SK-N-SH (cell line): ENCODE measurements around the gene WRNIP1. TPM values are rescaled to one million over a fixed set of nuclear protein-coding genes. Genes with fewer than 3 reads are reported as not detected.

Source experiments
- CTCF ChIA-PET: fragments of 300-600, 350-600 bp; formaldehyde crosslinking; extraction: SDS; loops from one replicate; lab custom pipeline; 2021; lab: Yijun Ruan, JAX
- POLR2A ChIA-PET: fragments of 350-600 bp; sonication (Branson Sonifier 250); formaldehyde crosslinking; extraction: SDS; loops from one replicate; lab custom pipeline; 2020; ENCODE audit warnings: antibody characterized with exemption, inconsistent platforms; lab: Yijun Ruan, JAX
- DNase-seq: peaks from one replicate; pipeline ENCODE4 v3.0.0; 2012
- H2AFZ ChIP-seq: fragments of 200-600 bp; sonication (generic); 2 replicates; pipeline ENCODE4 v1.8.1; 2016; ENCODE audit warnings: antibody characterized with exemption, mild to moderate bottlenecking, low read depth
- H3F3A ChIP-seq: fragments of 200-600 bp; sonication (generic); replicated peaks from 2 replicates; pipeline ENCODE3; 2016; ENCODE audit warnings: antibody characterized with exemption, mild to moderate bottlenecking; ENCODE audit not compliant: insufficient read depth
- H3K27ac ChIP-seq, 2 experiments: fragments of 200-500 bp in 1 of 2; fragments of 200-600 bp in 1 of 2; sonication (Bioruptor generic) in 1 of 2; sonication (generic), shearing (Covaris generic) in 1 of 2; 2 replicates each; pipeline versions ENCODE4 v1.5.1 to v1.6.1; 2014 to 2016; ENCODE audit warnings: low read depth in 2 of 2, inconsistent platforms in 1 of 2, low read length in 1 of 2, mild to moderate bottlenecking in 1 of 2, mixed read lengths in 1 of 2
- H3K27me3 ChIP-seq: fragments of 200-600 bp; sonication (generic), shearing (Covaris generic); 2 replicates; pipeline ENCODE4 v1.6.1; 2016; ENCODE audit warnings: mixed run types; ENCODE audit not compliant: insufficient read depth
- H3K36me3 ChIP-seq, 2 experiments: fragments of 200-500 bp in 1 of 2; fragments of 200-600 bp in 1 of 2; sonication (Bioruptor generic) in 1 of 2; sonication (generic) in 1 of 2; replicated peaks in 1 of 2; 2 replicates each; pipeline versions ENCODE3 to v1.5.1; 2014 to 2016; ENCODE audit warnings: low read length in 1 of 2, mild to moderate bottlenecking in 1 of 2; ENCODE audit not compliant: insufficient read depth in 2 of 2, control insufficient read depth in 1 of 2
- H3K4me1 ChIP-seq, 2 experiments: fragments of 200-500 bp in 1 of 2; fragments of 200-600 bp in 1 of 2; sonication (Bioruptor generic) in 1 of 2; sonication (generic), shearing (Covaris generic) in 1 of 2; 2 replicates each; pipeline versions ENCODE4 v1.5.1 to v1.6.1; 2014 to 2016; ENCODE audit warnings: low read depth in 1 of 2, low read length in 1 of 2, mixed run types in 1 of 2; ENCODE audit not compliant: insufficient read depth in 2 of 2, control insufficient read depth in 1 of 2
- H3K4me2 ChIP-seq: fragments of 200-600 bp; sonication (generic), shearing (Covaris generic); 2 replicates; pipeline ENCODE4 v1.6.1; 2017; ENCODE audit warnings: mixed run types
- H3K4me3 ChIP-seq, 2 experiments: fragments of 200-500 bp in 1 of 2; fragments of 200-600 bp in 1 of 2; sonication (Bioruptor generic) in 1 of 2; sonication (generic), shearing (Covaris generic) in 1 of 2; 2 replicates each; pipeline versions ENCODE4 v1.5.1 to v1.8.1; 2014 to 2016; ENCODE audit warnings: low read depth in 2 of 2, inconsistent platforms in 1 of 2, low read length in 1 of 2, mild to moderate bottlenecking in 1 of 2, mixed read lengths in 1 of 2, moderate library complexity in 1 of 2
- H3K79me2 ChIP-seq: fragments of 200-600 bp; sonication (generic); 2 replicates; pipeline ENCODE4 v1.8.1; 2017; ENCODE audit warnings: mild to moderate bottlenecking; ENCODE audit not compliant: insufficient read depth
- H3K9ac ChIP-seq: fragments of 200-600 bp; sonication (generic); 2 replicates; pipeline ENCODE4 v1.6.1; 2017; ENCODE audit warnings: mixed run types
- H3K9me2 ChIP-seq: fragments of 200-600 bp; sonication (generic); 2 replicates; pipeline ENCODE4 v1.6.1; 2017; ENCODE audit warnings: mixed run types
- H3K9me3 ChIP-seq: fragments of 200-600 bp; sonication (generic); 2 replicates; pipeline ENCODE4 v1.6.1; 2017; ENCODE audit warnings: mixed run types, mild to moderate bottlenecking, moderate library complexity
- H4K20me1 ChIP-seq: fragments of 200-600 bp; sonication (generic); 2 replicates; pipeline ENCODE4 v1.6.1; 2017; ENCODE audit warnings: mild to moderate bottlenecking, mixed run types; ENCODE audit not compliant: insufficient read depth
- EZH2phosphoT487 ChIP-seq: fragments of 200-600 bp; sonication (generic); IDR thresholded peaks from 2 replicates; pipeline ENCODE4 v1.6.1; 2017; ENCODE audit warnings: low read depth, mixed run types, mild to moderate bottlenecking, antibody characterized with exemption, moderate library complexity, borderline replicate concordance
- FOXJ3 ChIP-seq: sonication (generic); formaldehyde crosslinking; IDR thresholded peaks from 2 replicates; pipeline ENCODE4 v1.5.1; 2020; ENCODE audit warnings: mild to moderate bottlenecking, missing genetic modification reagents
- GABPA ChIP-seq: IDR thresholded peaks from 2 replicates; pipeline ENCODE4 v1.4.0; 2012; ENCODE audit warnings: low read depth, mild to moderate bottlenecking
- GATA2 ChIP-seq: sonication (generic); formaldehyde crosslinking; IDR thresholded peaks from 2 replicates; pipeline ENCODE4 v1.5.0; 2020; ENCODE audit warnings: mild to moderate bottlenecking, missing genetic modification reagents
- MEF2A ChIP-seq: IDR thresholded peaks from 2 replicates; pipeline ENCODE4 v1.4.0; 2012; ENCODE audit warnings: low read depth, borderline replicate concordance
- MXI1 ChIP-seq: IDR thresholded peaks from 2 replicates; pipeline ENCODE4 v1.6.1; 2012; ENCODE audit warnings: mild to moderate bottlenecking, low read depth, low read length, improper control_type of control experiment
- RAD21 ChIP-seq: IDR thresholded peaks from 2 replicates; pipeline ENCODE4 v1.6.1; 2012; ENCODE audit warnings: mild to moderate bottlenecking, low read length
- RCOR1 ChIP-seq: fragments of 150-350 bp; IDR thresholded peaks from 2 replicates; pipeline ENCODE4 v1.6.1; 2017; ENCODE audit warnings: antibody characterized with exemption, low read length
- RFX5 ChIP-seq: IDR thresholded peaks from 2 replicates; pipeline ENCODE4 v1.6.1; 2012; ENCODE audit warnings: mild to moderate bottlenecking, improper control_type of control experiment, low read length
- RXRA ChIP-seq: IDR thresholded peaks from 2 replicates; pipeline ENCODE4 v1.4.0; 2012; ENCODE audit warnings: low read depth, mild to moderate bottlenecking, borderline replicate concordance
- SIN3A ChIP-seq: IDR thresholded peaks from 2 replicates; pipeline ENCODE4 v1.6.1; 2012; ENCODE audit warnings: low read depth, mild to moderate bottlenecking, low read length, moderate library complexity, borderline replicate concordance
- SMC3 ChIP-seq: IDR thresholded peaks from 2 replicates; pipeline ENCODE4 v1.6.1; 2012; ENCODE audit warnings: low read depth, low read length, improper control_type of control experiment
- TEAD4 ChIP-seq: IDR thresholded peaks from 2 replicates; pipeline ENCODE4 v1.4.0; 2012; ENCODE audit warnings: mild to moderate bottlenecking, borderline replicate concordance; ENCODE audit not compliant: insufficient read depth
- WGBS: methylation state at CpG from one replicate; pipeline ENCODE4 v1.1.6; 2017; ENCODE audit warnings: low lambda C conversion rate; 5-methylcytosine and 5-hydroxymethylcytosine counted together
- polyA plus RNA-seq, 3 experiments: library from polyadenylated mRNA; depleted of rRNA; stranded (reverse); fragments of >200 nt; gene quantifications; 2 replicates each; pipeline ENCODE4 v1.2.3, GENCODE V29; 2012
- TF ChIP-seq, protein P1 (sequence below): IDR thresholded peaks from 2 replicates; pipeline ENCODE4 v1.4.0; 2012; ENCODE audit warnings: low read depth, borderline replicate concordance
- TF ChIP-seq, protein P2 (sequence below): IDR thresholded peaks from 2 replicates; pipeline ENCODE4 v1.6.1; 2012; ENCODE audit warnings: mild to moderate bottlenecking, low read depth, low read length, moderate library complexity
- TF ChIP-seq, protein P3 (sequence below): IDR thresholded peaks from 2 replicates; pipeline ENCODE4 v1.4.0; 2012; ENCODE audit warnings: low read depth
- TF ChIP-seq, protein P4 (sequence below): fragments of 150-350 bp; IDR thresholded peaks from 2 replicates; pipeline ENCODE4 v1.6.1; 2017; ENCODE audit warnings: antibody characterized with exemption, low read length, low read depth, borderline replicate concordance
- TF ChIP-seq, protein P5 (sequence below): fragments of 200-600 bp; sonication (generic); IDR thresholded peaks from 2 replicates; pipeline ENCODE4 v1.6.1; 2017; ENCODE audit warnings: antibody characterized with exemption, mild to moderate bottlenecking, moderate library complexity
- TF ChIP-seq, protein P6 (sequence below): fragments of 150-350 bp; IDR thresholded peaks from 2 replicates; pipeline ENCODE4 v1.6.1; 2016; ENCODE audit warnings: mild to moderate bottlenecking, low read depth, low read length

WRNIP1 gene
- polyA plus RNA-seq, 1 of the 3 experiments (the other 2 are of a cell fraction): 47.5 TPM

DNA sequence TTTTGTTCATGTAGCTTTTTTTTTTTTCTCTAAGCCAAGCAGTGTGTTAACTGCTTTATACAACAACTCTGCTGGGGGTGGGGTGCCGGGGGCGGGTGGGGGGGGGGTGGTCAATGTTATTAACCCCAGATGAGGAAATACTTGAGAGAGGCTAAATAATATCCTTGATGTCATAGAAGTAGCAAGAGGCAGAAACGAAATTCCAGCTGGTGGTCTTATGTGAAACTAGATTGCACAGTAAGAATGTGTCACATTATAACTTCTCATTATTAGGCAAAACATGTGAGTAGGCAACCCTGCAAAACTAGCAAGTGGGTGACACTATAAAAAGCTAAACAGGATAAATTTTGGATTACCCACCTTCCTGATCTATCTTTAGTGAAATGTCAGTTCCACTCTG, 27.3 kb upstream of the WRNIP1 start:
- Histone ChIP-seq H3K4me3 (peak overlapping the region in 1 of 2 experiments; percentile 9; a peak in 1 of 4 replicates), H3K9me2 (no peaks in the 10 kb centered on the region), H3K4me2 (no peak overlapping the region), H3K27ac (no peak overlapping the region), H4K20me1 (no peaks in the 10 kb centered on the region), H3F3A (no peaks in the 10 kb centered on the region), H3K79me2 (no peaks in the 10 kb centered on the region), H3K36me3 (no peaks in the 10 kb centered on the region), H2AFZ (no peak overlapping the region), H3K9ac (no peak overlapping the region), H3K27me3 (no peaks in the 10 kb centered on the region), H3K9me3 (no peaks in the 10 kb centered on the region), H3K4me1 (no peaks in the 10 kb centered on the region)
- POLR2A ChIA-PET: no interaction called here
- TF ChIP-seq RCOR1 (no peak), EZH2phosphoT487 (no peak), RFX5 (no peak), MEF2A (no peak), GABPA (no peak), GATA2 (CRISPR knock-in tag) (no peak), SIN3A (no peak), TEAD4 (no peak), RAD21 (no peak), MXI1 (no peak), FOXJ3 (no peak), SMC3 (no peak), RXRA (no peak)
- TF ChIP-seq, protein P1, sequence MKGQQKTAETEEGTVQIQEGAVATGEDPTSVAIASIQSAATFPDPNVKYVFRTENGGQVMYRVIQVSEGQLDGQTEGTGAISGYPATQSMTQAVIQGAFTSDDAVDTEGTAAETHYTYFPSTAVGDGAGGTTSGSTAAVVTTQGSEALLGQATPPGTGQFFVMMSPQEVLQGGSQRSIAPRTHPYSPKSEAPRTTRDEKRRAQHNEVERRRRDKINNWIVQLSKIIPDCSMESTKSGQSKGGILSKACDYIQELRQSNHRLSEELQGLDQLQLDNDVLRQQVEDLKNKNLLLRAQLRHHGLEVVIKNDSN: no peak
- TF ChIP-seq, protein P2, sequence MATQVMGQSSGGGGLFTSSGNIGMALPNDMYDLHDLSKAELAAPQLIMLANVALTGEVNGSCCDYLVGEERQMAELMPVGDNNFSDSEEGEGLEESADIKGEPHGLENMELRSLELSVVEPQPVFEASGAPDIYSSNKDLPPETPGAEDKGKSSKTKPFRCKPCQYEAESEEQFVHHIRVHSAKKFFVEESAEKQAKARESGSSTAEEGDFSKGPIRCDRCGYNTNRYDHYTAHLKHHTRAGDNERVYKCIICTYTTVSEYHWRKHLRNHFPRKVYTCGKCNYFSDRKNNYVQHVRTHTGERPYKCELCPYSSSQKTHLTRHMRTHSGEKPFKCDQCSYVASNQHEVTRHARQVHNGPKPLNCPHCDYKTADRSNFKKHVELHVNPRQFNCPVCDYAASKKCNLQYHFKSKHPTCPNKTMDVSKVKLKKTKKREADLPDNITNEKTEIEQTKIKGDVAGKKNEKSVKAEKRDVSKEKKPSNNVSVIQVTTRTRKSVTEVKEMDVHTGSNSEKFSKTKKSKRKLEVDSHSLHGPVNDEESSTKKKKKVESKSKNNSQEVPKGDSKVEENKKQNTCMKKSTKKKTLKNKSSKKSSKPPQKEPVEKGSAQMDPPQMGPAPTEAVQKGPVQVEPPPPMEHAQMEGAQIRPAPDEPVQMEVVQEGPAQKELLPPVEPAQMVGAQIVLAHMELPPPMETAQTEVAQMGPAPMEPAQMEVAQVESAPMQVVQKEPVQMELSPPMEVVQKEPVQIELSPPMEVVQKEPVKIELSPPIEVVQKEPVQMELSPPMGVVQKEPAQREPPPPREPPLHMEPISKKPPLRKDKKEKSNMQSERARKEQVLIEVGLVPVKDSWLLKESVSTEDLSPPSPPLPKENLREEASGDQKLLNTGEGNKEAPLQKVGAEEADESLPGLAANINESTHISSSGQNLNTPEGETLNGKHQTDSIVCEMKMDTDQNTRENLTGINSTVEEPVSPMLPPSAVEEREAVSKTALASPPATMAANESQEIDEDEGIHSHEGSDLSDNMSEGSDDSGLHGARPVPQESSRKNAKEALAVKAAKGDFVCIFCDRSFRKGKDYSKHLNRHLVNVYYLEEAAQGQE: no peak
- TF ChIP-seq, protein P3, sequence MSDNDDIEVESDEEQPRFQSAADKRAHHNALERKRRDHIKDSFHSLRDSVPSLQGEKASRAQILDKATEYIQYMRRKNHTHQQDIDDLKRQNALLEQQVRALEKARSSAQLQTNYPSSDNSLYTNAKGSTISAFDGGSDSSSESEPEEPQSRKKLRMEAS: no peak
- TF ChIP-seq, protein P4, sequence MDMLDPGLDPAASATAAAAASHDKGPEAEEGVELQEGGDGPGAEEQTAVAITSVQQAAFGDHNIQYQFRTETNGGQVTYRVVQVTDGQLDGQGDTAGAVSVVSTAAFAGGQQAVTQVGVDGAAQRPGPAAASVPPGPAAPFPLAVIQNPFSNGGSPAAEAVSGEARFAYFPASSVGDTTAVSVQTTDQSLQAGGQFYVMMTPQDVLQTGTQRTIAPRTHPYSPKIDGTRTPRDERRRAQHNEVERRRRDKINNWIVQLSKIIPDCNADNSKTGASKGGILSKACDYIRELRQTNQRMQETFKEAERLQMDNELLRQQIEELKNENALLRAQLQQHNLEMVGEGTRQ: no peak
- TF ChIP-seq, protein P5, sequence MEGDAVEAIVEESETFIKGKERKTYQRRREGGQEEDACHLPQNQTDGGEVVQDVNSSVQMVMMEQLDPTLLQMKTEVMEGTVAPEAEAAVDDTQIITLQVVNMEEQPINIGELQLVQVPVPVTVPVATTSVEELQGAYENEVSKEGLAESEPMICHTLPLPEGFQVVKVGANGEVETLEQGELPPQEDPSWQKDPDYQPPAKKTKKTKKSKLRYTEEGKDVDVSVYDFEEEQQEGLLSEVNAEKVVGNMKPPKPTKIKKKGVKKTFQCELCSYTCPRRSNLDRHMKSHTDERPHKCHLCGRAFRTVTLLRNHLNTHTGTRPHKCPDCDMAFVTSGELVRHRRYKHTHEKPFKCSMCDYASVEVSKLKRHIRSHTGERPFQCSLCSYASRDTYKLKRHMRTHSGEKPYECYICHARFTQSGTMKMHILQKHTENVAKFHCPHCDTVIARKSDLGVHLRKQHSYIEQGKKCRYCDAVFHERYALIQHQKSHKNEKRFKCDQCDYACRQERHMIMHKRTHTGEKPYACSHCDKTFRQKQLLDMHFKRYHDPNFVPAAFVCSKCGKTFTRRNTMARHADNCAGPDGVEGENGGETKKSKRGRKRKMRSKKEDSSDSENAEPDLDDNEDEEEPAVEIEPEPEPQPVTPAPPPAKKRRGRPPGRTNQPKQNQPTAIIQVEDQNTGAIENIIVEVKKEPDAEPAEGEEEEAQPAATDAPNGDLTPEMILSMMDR: no peak
- TF ChIP-seq, protein P6, sequence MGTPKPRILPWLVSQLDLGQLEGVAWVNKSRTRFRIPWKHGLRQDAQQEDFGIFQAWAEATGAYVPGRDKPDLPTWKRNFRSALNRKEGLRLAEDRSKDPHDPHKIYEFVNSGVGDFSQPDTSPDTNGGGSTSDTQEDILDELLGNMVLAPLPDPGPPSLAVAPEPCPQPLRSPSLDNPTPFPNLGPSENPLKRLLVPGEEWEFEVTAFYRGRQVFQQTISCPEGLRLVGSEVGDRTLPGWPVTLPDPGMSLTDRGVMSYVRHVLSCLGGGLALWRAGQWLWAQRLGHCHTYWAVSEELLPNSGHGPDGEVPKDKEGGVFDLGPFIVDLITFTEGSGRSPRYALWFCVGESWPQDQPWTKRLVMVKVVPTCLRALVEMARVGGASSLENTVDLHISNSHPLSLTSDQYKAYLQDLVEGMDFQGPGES: no peak
- no peak for DNase-seq
- CTCF ChIA-PET: interaction anchor here (0.6 to 11.1 kb wide), 46 partner anchors 9 to 1146 kb away, joined by 3 to 176 read pairs (median 4); partner anchors contain the start of genes MYLK4, SERPINB1 and WRNIP1
- WGBS: 59% methylated on average over 3 of the region's 3 CpGs
